ENCODE data around the gene MICAL3.
"Not testable (repeated sequence)": the region's sequence is repeated elsewhere in the genome, so short reads cannot be mapped to it uniquely, and the experiment has no call there.

The MICAL3 gene

GRCh38 chr22:17948101-17948500 is 76.3 kb downstream of the MICAL3 start:
- FAIRE-seq = no peak

- FAIRE-seq = no peak
Measured at GRCh38 chr22:17946662-17947367, 77.5 kb downstream of the MICAL3 start.

- FAIRE-seq = no peak
Measured at GRCh38 chr22:17945888-17946648, 78.3 kb downstream of the MICAL3 start.

- no peak for FAIRE-seq
Measured at GRCh38 chr22:17945156-17945887, 79.0 kb downstream of the MICAL3 start.

- FAIRE-seq = no peak
Measured at GRCh38 chr22:17944256-17944655, 80.1 kb downstream of the MICAL3 start.

GRCh38 chr22:17943533-17944249 is 80.7 kb downstream of the MICAL3 start:
- no peak for FAIRE-seq

GRCh38 chr22:17942721-17943120 is 81.6 kb downstream of the MICAL3 start:
- no peak for FAIRE-seq

- FAIRE-seq = no peak
Measured at GRCh38 chr22:17941471-17942406, 82.6 kb downstream of the MICAL3 start.

GRCh38 chr22:17939579-17939978 is 84.8 kb downstream of the MICAL3 start:
- no peak for FAIRE-seq

GRCh38 chr22:17939011-17939410 is 85.3 kb downstream of the MICAL3 start:
- FAIRE-seq = no peak

- no peak for FAIRE-seq
Measured at GRCh38 chr22:17938484-17938924, 85.9 kb downstream of the MICAL3 start.

GRCh38 chr22:17932457-17932856 is 91.9 kb downstream of the MICAL3 start:
- not testable (repeated sequence) for FAIRE-seq

GRCh38 chr22:17931400-17931825 is 92.9 kb downstream of the MICAL3 start:
- FAIRE-seq = no peak

- no peak for FAIRE-seq
Measured at GRCh38 chr22:17930455-17931313, 93.7 kb downstream of the MICAL3 start.

GRCh38 chr22:17929909-17930308 is 94.5 kb downstream of the MICAL3 start:
- no peak for FAIRE-seq

- no peak for FAIRE-seq
Measured at GRCh38 chr22:17928391-17928790, 96.0 kb downstream of the MICAL3 start.

- FAIRE-seq = no peak
Measured at GRCh38 chr22:17927062-17927461, 97.3 kb downstream of the MICAL3 start.

GRCh38 chr22:17926516-17926915 is 97.8 kb downstream of the MICAL3 start:
- no peak for FAIRE-seq

GRCh38 chr22:17925431-17925841 is 98.9 kb downstream of the MICAL3 start:
- FAIRE-seq = no peak

- FAIRE-seq = no peak
Measured at GRCh38 chr22:17924735-17925364, 99.5 kb downstream of the MICAL3 start.

All from TTC549 (cell line).